Measurements from ENCODE around the gene CDH22.

The CDH22 gene

GRCh38 chr20:46164254-46164653 lies 144.0 kb downstream of the CDH22 start:
- Histone ChIP-seq H3K27ac (ENCODE audit: low read depth, low read length) (no peak overlapping the region), H3K36me3 (ENCODE audit: control insufficient read depth, insufficient read depth, low read length) (no peaks in the 10 kb centered on the region), H3K9ac (ENCODE audit: low read length) (no peak overlapping the region), H3K4me1 (ENCODE audit: control insufficient read depth, insufficient read depth, low read length) (no peaks in the 10 kb centered on the region), H3K27me3 (ENCODE audit: control insufficient read depth, insufficient read depth, low read length) (no peaks in the 10 kb centered on the region), H3K4me3 (ENCODE audit: low read length) (no peak overlapping the region)

- Histone ChIP-seq H3K27ac (ENCODE audit: low read depth, low read length) (no peak overlapping the region), H3K9ac (ENCODE audit: low read length) (no peak overlapping the region), H3K36me3 (ENCODE audit: control insufficient read depth, insufficient read depth, low read length) (no peaks in the 10 kb centered on the region), H3K4me1 (ENCODE audit: control insufficient read depth, insufficient read depth, low read length) (no peaks in the 10 kb centered on the region), H3K4me3 (ENCODE audit: low read length) (no peak overlapping the region), H3K27me3 (ENCODE audit: control insufficient read depth, insufficient read depth, low read length) (peaks cover 5% of the 10 kb centered on the region)
Measured at GRCh38 chr20:46161921-46162320, 146.4 kb downstream of the CDH22 start.

DNA sequence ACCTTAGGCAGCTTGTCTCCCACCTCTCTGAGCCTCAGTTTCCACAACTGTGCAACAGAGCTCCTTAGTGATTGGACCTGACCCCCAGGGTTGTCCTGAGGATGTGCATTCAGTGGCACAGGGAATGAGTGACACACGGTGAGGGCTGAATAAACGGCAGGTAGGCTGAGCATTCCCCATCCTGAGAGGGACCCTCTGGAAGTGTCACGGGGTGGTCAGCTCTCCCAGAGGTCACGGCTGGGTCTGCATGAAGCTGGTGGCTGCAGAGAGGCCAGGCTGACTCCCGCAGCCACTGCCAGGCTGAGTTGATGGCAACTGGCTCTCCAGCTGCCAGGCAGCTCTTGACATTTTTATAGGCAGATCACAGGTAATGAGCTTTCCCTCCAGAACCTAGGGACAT lies 147.6 kb downstream of the CDH22 start:
- H3K4me1 ChIP-seq (ENCODE audit: control insufficient read depth, insufficient read depth, low read length), result no peaks in the 10 kb centered on the region
- peaks cover 5% of the 10 kb centered on the region for H3K27me3 ChIP-seq (ENCODE audit: control insufficient read depth, insufficient read depth, low read length)
- H3K27ac ChIP-seq (ENCODE audit: low read depth, low read length), result no peak overlapping the region
- H3K36me3 ChIP-seq (ENCODE audit: control insufficient read depth, insufficient read depth, low read length), result no peaks in the 10 kb centered on the region
- H3K4me3 ChIP-seq (ENCODE audit: low read length), result no peak overlapping the region
- no peak overlapping the region for H3K9ac ChIP-seq (ENCODE audit: low read length)

DNA sequence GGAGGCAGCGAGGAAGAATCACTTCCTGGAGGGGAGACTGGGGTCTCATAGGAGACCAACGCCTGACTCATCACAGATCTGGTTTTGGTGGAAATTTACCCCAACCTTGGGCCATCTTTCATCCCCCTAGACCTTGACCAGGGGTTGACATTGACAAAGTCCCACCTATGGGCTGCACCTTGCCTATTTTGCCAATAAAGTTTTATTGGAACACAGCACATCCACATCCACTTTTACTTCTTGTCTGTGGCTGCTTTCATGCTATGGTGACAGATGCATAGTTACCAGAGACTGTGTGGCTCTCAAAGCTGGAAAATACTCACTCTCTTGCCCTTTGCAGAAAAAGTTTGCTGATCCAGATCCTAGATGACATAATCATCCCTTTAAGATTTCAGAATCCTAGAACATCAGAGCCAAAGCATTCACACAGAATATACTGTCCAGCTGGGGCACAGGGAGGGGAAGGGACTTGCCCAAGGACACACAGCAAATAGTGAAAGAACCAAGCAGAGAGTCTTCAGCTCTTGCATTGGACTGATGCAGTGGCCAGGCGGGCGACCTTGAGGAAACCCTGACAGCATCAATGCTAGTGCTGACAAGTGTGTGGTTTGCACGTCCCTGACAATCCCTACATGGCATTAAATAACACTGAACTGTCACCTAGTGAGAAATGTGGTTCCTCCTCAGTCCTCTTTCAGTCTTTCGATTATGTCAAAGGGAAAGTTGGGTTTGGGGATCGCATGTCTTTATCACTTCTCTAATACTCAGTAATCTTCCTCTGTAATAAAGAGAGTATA lies 149.0 kb downstream of the CDH22 start:
- no peak overlapping the region for H3K27ac ChIP-seq (ENCODE audit: low read depth, low read length)
- H3K27me3 ChIP-seq (ENCODE audit: control insufficient read depth, insufficient read depth, low read length), result peaks cover 5% of the 10 kb centered on the region
- no peak overlapping the region for H3K9ac ChIP-seq (ENCODE audit: low read length)
- H3K4me3 ChIP-seq (ENCODE audit: low read length), result no peak overlapping the region
- H3K4me1 ChIP-seq (ENCODE audit: control insufficient read depth, insufficient read depth, low read length), result no peaks in the 10 kb centered on the region
- no peaks in the 10 kb centered on the region for H3K36me3 ChIP-seq (ENCODE audit: control insufficient read depth, insufficient read depth, low read length)

DNA sequence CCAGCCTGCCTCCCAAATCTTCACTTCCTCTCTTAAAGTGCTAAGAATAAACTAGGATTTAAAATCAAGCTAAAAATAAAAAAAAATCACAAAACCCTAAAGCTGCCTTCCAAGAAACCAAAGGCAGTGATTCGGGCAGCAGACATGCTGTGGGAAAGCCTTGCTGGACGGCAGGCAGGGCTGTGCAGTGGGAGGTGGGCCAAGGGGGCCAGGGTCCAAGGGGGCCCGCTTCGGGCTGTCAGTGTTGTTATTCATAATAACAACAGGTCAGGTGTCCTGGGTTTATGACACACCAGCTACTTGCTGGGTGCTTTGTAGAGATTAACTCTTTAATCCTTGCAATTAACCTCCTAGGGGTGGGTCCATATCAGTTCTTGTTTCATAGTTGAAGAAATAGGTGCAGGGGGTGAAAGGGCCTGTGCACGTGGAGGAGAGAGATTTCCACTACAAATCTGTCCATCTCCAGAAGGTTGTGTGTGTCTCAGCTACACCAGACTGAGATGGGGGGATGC lies 149.8 kb downstream of the CDH22 start:
- Histone ChIP-seq H3K4me1 (ENCODE audit: control insufficient read depth, insufficient read depth, low read length) (no peaks in the 10 kb centered on the region), H3K36me3 (ENCODE audit: control insufficient read depth, insufficient read depth, low read length) (no peaks in the 10 kb centered on the region), H3K4me3 (ENCODE audit: low read length) (no peak overlapping the region), H3K27ac (ENCODE audit: low read depth, low read length) (no peak overlapping the region), H3K27me3 (ENCODE audit: control insufficient read depth, insufficient read depth, low read length) (peaks cover 5% of the 10 kb centered on the region), H3K9ac (ENCODE audit: low read length) (no peak overlapping the region)

DNA sequence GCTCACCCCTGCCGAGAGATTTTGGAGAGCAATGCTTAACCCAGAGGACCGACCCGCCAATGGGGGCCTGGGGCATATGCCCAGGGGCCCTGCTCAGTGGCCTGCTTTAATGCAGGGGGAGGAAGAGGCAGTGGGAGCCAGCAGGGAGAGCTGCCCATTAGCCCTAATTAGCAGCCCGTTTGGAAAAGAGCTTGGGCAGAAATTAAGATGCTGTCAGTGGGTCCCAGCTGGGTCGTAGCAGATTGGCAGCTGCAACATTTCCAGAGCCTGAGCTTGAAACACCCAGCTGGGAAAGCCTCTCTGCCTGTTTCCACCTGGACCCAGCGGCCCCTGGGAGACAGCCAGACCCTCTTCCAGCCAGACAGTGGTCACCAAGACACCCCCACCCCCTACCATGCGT lies 150.7 kb downstream of the CDH22 start:
- H3K27ac ChIP-seq (ENCODE audit: low read depth, low read length), result no peak overlapping the region
- H3K4me3 ChIP-seq (ENCODE audit: low read length), result no peak overlapping the region
- H3K36me3 ChIP-seq (ENCODE audit: control insufficient read depth, insufficient read depth, low read length), result no peaks in the 10 kb centered on the region
- H3K9ac ChIP-seq (ENCODE audit: low read length), result no peak overlapping the region
- H3K27me3 ChIP-seq (ENCODE audit: control insufficient read depth, insufficient read depth, low read length), result peaks cover 5% of the 10 kb centered on the region
- no peaks in the 10 kb centered on the region for H3K4me1 ChIP-seq (ENCODE audit: control insufficient read depth, insufficient read depth, low read length)

DNA sequence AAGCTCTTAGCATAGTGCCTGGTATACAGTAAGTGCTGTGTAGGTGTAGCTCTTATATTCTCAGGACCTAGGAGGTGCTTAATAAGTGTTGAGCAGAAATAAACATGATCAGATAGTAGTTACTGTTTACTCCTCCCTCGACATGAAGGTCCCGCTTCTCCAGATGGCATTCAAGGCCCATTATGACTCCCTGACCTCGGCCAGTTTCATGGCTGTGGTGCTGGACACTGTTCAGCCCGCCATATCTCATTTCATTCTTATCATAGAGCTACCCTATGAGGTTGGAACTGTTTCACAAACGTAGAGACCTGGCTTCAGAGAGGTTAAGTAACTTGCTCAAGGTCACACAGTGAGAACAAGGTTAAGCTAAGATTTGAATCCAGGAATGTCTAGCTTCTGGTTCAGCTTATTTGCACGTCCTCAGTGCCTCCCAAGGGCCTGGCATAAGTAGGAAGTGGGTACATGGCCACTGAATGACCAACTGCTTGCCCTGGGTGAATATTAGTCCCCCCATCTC lies 151.2 kb downstream of the CDH22 start:
- peaks cover 5% of the 10 kb centered on the region for H3K27me3 ChIP-seq (ENCODE audit: control insufficient read depth, insufficient read depth, low read length)
- no peak overlapping the region for H3K4me3 ChIP-seq (ENCODE audit: low read length)
- no peaks in the 10 kb centered on the region for H3K36me3 ChIP-seq (ENCODE audit: control insufficient read depth, insufficient read depth, low read length)
- H3K9ac ChIP-seq (ENCODE audit: low read length), result no peak overlapping the region
- H3K27ac ChIP-seq (ENCODE audit: low read depth, low read length), result no peak overlapping the region
- no peaks in the 10 kb centered on the region for H3K4me1 ChIP-seq (ENCODE audit: control insufficient read depth, insufficient read depth, low read length)

GRCh38 chr20:46156065-46156464 lies 152.2 kb downstream of the CDH22 start:
- no peak overlapping the region for H3K27ac ChIP-seq (ENCODE audit: low read depth, low read length)
- no peaks in the 10 kb centered on the region for H3K4me1 ChIP-seq (ENCODE audit: control insufficient read depth, insufficient read depth, low read length)
- peaks cover 5% of the 10 kb centered on the region for H3K27me3 ChIP-seq (ENCODE audit: control insufficient read depth, insufficient read depth, low read length)
- no peaks in the 10 kb centered on the region for H3K36me3 ChIP-seq (ENCODE audit: control insufficient read depth, insufficient read depth, low read length)
- H3K9ac ChIP-seq (ENCODE audit: low read length), result no peak overlapping the region
- H3K4me3 ChIP-seq (ENCODE audit: low read length), result no peak overlapping the region

- peaks cover 5% of the 10 kb centered on the region for H3K27me3 ChIP-seq (ENCODE audit: control insufficient read depth, insufficient read depth, low read length)
- H3K36me3 ChIP-seq (ENCODE audit: control insufficient read depth, insufficient read depth, low read length), result no peaks in the 10 kb centered on the region
- H3K4me1 ChIP-seq (ENCODE audit: control insufficient read depth, insufficient read depth, low read length), result no peaks in the 10 kb centered on the region
- H3K9ac ChIP-seq (ENCODE audit: low read length), result no peak overlapping the region
- H3K27ac ChIP-seq (ENCODE audit: low read depth, low read length), result no peak overlapping the region
- H3K4me3 ChIP-seq (ENCODE audit: low read length), result no peak overlapping the region
Measured at GRCh38 chr20:46154796-46155195, 153.5 kb downstream of the CDH22 start.

DNA sequence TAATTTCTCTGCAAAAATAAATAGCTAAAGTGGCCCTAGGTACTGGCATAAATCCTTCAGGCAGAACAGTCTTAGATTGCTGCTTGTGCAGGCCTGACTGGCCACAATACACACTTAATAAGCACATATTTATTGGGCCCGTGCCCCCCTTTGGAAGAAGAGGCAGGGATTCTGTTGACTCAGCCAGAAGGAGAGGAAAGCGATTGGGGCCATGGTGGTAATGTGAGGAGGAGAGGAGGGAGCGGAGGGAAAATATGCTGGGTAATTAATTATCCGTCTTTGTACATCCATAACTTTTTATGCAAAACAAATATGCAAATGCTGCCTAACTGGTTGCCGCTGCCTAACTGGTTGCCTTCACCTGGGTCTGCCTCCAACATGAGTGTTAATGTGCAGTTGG lies 154.0 kb downstream of the CDH22 start:
- H3K36me3 ChIP-seq (ENCODE audit: control insufficient read depth, insufficient read depth, low read length), result no peaks in the 10 kb centered on the region
- H3K9ac ChIP-seq (ENCODE audit: low read length), result no peak overlapping the region
- H3K4me3 ChIP-seq (ENCODE audit: low read length), result no peak overlapping the region
- H3K4me1 ChIP-seq (ENCODE audit: control insufficient read depth, insufficient read depth, low read length), result no peaks in the 10 kb centered on the region
- no peak overlapping the region for H3K27ac ChIP-seq (ENCODE audit: low read depth, low read length)
- peaks cover 5% of the 10 kb centered on the region for H3K27me3 ChIP-seq (ENCODE audit: control insufficient read depth, insufficient read depth, low read length)

GRCh38 chr20:46152824-46153586 lies 155.3 kb downstream of the CDH22 start:
- Histone ChIP-seq H3K27me3 (ENCODE audit: control insufficient read depth, insufficient read depth, low read length) (peaks cover 5% of the 10 kb centered on the region), H3K36me3 (ENCODE audit: control insufficient read depth, insufficient read depth, low read length) (no peaks in the 10 kb centered on the region), H3K4me3 (ENCODE audit: low read length) (no peak overlapping the region), H3K27ac (ENCODE audit: low read depth, low read length) (no peak overlapping the region), H3K4me1 (ENCODE audit: control insufficient read depth, insufficient read depth, low read length) (no peaks in the 10 kb centered on the region), H3K9ac (ENCODE audit: low read length) (no peak overlapping the region)

GRCh38 chr20:46151936-46152335 lies 156.4 kb downstream of the CDH22 start:
- Histone ChIP-seq H3K27me3 (ENCODE audit: control insufficient read depth, insufficient read depth, low read length) (no peaks in the 10 kb centered on the region), H3K4me1 (ENCODE audit: control insufficient read depth, insufficient read depth, low read length) (no peaks in the 10 kb centered on the region), H3K27ac (ENCODE audit: low read depth, low read length) (no peak overlapping the region), H3K36me3 (ENCODE audit: control insufficient read depth, insufficient read depth, low read length) (no peaks in the 10 kb centered on the region), H3K9ac (ENCODE audit: low read length) (no peak overlapping the region), H3K4me3 (ENCODE audit: low read length) (no peak overlapping the region)

Data from rectal smooth muscle tissue (tissue), 1 donor.